Fibroblast of villous mesenchyme (primary cell): ENCODE results near the gene TECTA. TPM values are rescaled to one million over a fixed set of nuclear protein-coding genes. Genes with fewer than 3 reads are reported as not detected.

Source experiments
- DNase-seq: peaks from one replicate; pipeline ENCODE4 v3.0.0-alpha.2; 2010; ENCODE audit warnings: low read depth
- H3K4me3 ChIP-seq: 2 replicates; pipeline ENCODE4 v1.5.1; 2011; ENCODE audit warnings: low read depth, mild to moderate bottlenecking, low read length
- total RNA-seq: library from RNA; depleted of rRNA; stranded (reverse); fragments of >200 nt; gene quantifications from 2 replicates; pipeline ENCODE4 v1.2.3, GENCODE V29; 2012
- TF ChIP-seq, protein P1 (sequence below): IDR thresholded peaks from 2 replicates; pipeline ENCODE4 v1.5.1; 2012; ENCODE audit warnings: low read depth, mild to moderate bottlenecking, low read length; ENCODE audit not compliant: insufficient read depth

Gene TECTA
- total RNA-seq, 1 donor: under 0.01 TPM

DNA sequence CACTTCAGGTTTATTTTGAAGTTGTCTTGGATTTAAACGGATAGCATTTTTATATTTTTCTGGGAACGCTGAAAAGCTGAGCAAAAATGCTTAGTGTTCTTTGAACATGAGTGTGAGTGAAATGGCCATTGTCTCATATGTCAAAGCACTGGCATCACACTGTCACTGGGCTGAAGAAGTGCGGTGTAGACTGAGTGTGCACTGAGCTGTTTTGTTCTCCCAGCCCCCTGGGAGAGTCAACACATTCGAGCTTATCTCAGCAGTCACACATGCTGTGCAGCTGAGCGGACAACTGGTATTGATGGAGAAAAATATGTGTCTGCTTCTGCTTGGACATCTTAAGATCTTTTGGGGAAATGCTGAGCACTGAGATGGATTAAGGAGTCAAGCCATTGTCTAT lies 90.8 kb downstream of the TECTA start:
- no peak overlapping the region for H3K4me3 ChIP-seq
- TF ChIP-seq, protein P1, sequence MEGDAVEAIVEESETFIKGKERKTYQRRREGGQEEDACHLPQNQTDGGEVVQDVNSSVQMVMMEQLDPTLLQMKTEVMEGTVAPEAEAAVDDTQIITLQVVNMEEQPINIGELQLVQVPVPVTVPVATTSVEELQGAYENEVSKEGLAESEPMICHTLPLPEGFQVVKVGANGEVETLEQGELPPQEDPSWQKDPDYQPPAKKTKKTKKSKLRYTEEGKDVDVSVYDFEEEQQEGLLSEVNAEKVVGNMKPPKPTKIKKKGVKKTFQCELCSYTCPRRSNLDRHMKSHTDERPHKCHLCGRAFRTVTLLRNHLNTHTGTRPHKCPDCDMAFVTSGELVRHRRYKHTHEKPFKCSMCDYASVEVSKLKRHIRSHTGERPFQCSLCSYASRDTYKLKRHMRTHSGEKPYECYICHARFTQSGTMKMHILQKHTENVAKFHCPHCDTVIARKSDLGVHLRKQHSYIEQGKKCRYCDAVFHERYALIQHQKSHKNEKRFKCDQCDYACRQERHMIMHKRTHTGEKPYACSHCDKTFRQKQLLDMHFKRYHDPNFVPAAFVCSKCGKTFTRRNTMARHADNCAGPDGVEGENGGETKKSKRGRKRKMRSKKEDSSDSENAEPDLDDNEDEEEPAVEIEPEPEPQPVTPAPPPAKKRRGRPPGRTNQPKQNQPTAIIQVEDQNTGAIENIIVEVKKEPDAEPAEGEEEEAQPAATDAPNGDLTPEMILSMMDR: no peak
- no peak for DNase-seq

DNA sequence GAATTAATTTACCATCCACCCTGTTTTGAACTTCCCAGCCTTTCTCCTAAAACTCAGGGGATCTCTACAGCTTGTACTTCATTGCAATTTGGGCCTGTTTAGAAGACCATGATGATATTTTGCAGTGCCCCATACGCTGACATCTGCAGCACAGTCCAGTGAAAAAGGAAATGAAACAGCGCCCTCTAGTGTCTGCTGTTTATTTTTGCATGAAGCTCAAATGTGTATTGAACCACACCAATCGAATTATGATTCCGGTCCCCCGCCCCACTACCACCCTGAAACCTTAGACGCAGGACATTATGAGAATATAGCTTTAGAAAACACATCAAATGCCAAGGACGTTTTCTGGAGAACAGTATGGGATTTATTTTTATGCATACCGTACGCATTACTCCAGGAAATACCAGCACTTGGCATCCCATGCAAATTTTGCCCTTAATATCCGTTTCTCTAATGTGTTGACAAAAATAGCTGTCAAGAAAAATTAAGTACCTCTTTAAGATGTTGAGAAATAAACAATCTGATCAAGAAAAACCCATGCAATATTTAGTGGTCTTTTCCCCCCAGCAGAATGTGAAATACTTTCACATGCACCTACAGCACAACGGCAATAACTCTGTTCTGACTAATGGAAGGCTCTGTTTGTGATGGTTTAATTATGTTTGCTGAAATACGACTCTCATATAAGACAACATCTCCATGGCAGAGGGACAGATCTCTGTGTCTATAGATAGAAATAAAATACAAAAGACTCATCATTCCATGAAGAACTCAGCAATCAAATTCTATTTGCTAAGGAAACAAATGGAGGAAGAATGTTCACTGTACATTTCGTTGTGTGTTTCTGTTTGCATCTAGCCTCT lies 93.9 kb downstream of the TECTA start:
- H3K4me3 ChIP-seq: no peak overlapping the region
- peak; percentile 71 for DNase-seq
- TF ChIP-seq, protein P1: peak; percentile 76

DNA sequence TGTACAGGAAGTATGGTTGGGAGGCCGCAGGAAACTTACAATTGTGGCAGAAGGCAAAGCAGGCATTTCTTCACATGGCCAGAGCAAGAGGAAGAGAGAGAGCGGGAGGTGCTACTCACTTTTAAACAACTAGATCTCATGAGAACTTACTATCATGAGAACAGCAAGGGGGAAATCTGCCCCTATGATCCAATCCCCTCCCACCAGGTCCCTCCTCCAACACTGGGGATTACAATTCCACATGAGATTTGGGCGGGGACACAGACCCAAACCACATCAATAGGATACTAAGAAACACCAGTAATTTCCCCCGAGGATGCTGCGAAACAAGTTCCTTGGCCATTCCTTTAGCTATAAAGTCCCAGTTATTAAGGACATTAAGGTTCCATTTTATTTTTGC lies 97.4 kb downstream of the TECTA start:
- DNase-seq: no peak
- no peak overlapping the region for H3K4me3 ChIP-seq
- TF ChIP-seq, protein P1: no peak

DNA sequence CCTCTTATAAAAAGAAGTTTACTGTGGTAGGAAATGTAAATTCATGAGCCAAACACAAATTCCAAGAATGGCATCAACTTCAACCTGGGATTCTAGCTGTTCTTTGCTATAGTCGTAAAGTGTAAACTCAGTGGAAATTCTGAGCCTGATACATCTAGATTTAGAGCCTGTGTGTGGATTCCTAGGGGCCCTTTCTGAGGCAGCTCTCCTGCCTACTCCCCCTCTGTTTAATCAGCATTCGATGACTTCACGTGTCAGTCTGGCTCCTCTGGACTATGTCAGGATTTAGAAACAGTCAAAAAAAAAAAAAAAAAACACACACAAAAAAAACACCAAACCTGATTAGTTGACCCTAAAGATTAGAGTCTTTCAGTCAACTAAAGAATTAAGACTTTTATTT lies 98.5 kb downstream of the TECTA start:
- TF ChIP-seq, protein P1: no peak
- H3K4me3 ChIP-seq: no peak overlapping the region
- no peak for DNase-seq

DNA sequence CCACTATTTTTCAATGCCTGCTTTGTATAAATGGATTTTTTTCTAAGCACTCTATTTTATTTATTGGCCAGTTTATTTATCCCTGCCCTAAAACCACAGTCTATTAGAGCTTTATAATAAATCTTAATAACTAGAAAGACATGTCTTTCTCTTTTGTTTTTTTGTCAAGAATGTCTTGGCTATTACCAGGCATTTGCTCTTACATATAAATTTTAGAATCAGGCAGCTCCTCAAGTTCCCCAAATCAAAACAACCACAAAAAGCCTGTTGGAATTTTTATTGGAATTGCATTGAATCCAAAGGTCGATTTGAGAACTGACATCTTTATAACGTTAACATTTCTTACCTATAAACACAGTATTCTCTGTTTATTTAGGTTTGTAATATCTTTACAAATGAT lies 105.8 kb downstream of the TECTA start:
- TF ChIP-seq, protein P1: no peak
- no peak overlapping the region for H3K4me3 ChIP-seq
- peak; percentile 2 for DNase-seq

DNA sequence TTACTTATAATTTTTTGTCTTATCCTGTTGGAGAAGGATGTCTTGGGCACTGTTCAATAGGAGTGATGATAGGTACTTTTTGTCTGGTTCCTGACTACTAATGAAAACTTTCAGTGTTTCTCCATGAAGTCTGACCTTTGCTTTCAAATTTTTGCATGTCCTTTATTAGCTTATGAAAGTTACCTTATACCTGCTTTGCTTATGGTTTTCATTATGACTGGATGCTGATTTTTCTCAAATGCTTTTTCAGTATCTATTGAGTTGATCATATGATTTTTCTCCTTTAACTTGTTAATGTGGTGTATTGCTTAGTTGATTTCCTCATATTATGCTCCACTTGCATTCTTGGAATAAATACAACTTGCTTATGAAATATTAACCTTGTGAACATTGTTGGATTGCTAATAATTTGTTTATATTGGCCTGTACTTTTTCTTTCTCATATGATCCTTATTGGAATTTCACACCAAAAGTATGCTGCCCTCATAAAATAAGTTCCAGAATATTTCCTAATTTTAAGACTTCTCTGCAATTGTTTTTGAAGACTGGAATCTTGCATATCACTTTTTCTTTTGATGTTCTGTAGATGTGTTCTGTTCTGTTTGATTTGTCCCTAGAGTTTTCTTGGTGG lies 106.6 kb downstream of the TECTA start:
- TF ChIP-seq, protein P1: no peak
- peak; percentile 7 for DNase-seq

More for the DNA sequence above, 106.6 kb downstream of the TECTA start:
- H3K4me3 ChIP-seq: no peak overlapping the region
